ENCODE data around the gene SETD6. TPM values are rescaled to one million over a fixed set of nuclear protein-coding genes. Genes with fewer than 3 reads are reported as not detected.

Gene SETD6
- total RNA-seq, 1 experiment from 2014 or later = 35.2 TPM

GRCh38 chr16:58503863-58504688 is 11.2 kb upstream of the SETD6 start:
- H3K4me1 ChIP-seq (ENCODE audit: insufficient read depth, low read length, poor library complexity, severe bottlenecking) = no peaks in the 10 kb centered on the region
- ChIA-PET POLR2A (ENCODE audit: low non-redundant PET) (no interaction called here), CTCF (no interaction called here)
- no peak for DNase-seq (ENCODE audit: low spot score)
- H3K27me3 ChIP-seq (replicated peaks; ENCODE audit: insufficient read depth, low read depth, low read length, poor library complexity) = no peaks in the 10 kb centered on the region
- no peaks in the 10 kb centered on the region for H3K36me3 ChIP-seq (ENCODE audit: insufficient read depth, low read length, poor library complexity, severe bottlenecking)
- no TSS peak for BruUV-seq (replicated peaks)
- H3K9me3 ChIP-seq (ENCODE audit: low read depth, low read length, poor library complexity, severe bottlenecking) = no peaks in the 10 kb centered on the region
- H3K27ac ChIP-seq (ENCODE audit: low read depth, low read length, poor library complexity, severe bottlenecking) = no peak overlapping the region
- no peak overlapping the region for H3K4me3 ChIP-seq (ENCODE audit: low read depth, low read length, poor library complexity, severe bottlenecking)
- intact Hi-C loops (cut with micrococcal nuclease; ENCODE audit: unreplicated experiment) = no loop called here
- no peak for TF ChIP-seq EZH2 (IDR thresholded peaks at IDR 0.05; ENCODE audit: borderline replicate concordance, low read depth, low read length, poor library complexity, severe bottlenecking)
- no peak for TF ChIP-seq CTCF (conservative IDR thresholded peaks at IDR 0.05; ENCODE audit: low read depth, low read length)

- intact Hi-C loops (cut with micrococcal nuclease; ENCODE audit: unreplicated experiment) = no loop called here
- Histone ChIP-seq H3K4me3 (ENCODE audit: low read depth, low read length, poor library complexity, severe bottlenecking) (no peak overlapping the region), H3K4me1 (ENCODE audit: insufficient read depth, low read length, poor library complexity, severe bottlenecking) (no peaks in the 10 kb centered on the region), H3K27ac (ENCODE audit: low read depth, low read length, poor library complexity, severe bottlenecking) (no peak overlapping the region), H3K27me3 (replicated peaks; ENCODE audit: insufficient read depth, low read depth, low read length, poor library complexity) (no peaks in the 10 kb centered on the region), H3K36me3 (ENCODE audit: insufficient read depth, low read length, poor library complexity, severe bottlenecking) (no peaks in the 10 kb centered on the region), H3K9me3 (ENCODE audit: low read depth, low read length, poor library complexity, severe bottlenecking) (no peaks in the 10 kb centered on the region)
- CTCF ChIA-PET = interaction anchor here (0.7 kb wide), 1 partner anchor 690 kb away, joined by 3 read pairs; no protein-coding TSS in a partner anchor
- DNase-seq (ENCODE audit: low spot score) = no peak
- TF ChIP-seq CTCF (conservative IDR thresholded peaks at IDR 0.05; ENCODE audit: low read depth, low read length) = no peak
- no peak for TF ChIP-seq EZH2 (IDR thresholded peaks at IDR 0.05; ENCODE audit: borderline replicate concordance, low read depth, low read length, poor library complexity, severe bottlenecking)
- POLR2A ChIA-PET (ENCODE audit: low non-redundant PET) = no interaction called here
- no TSS peak for BruUV-seq (replicated peaks)
Measured at GRCh38 chr16:58506241-58507194, 8.8 kb upstream of the SETD6 start.

GRCh38 chr16:58507195-58507962 is 7.9 kb upstream of the SETD6 start:
- H3K27me3 ChIP-seq (replicated peaks; ENCODE audit: insufficient read depth, low read depth, low read length, poor library complexity) = no peaks in the 10 kb centered on the region
- no TSS peak for BruUV-seq (replicated peaks)
- H3K9me3 ChIP-seq (ENCODE audit: low read depth, low read length, poor library complexity, severe bottlenecking) = no peaks in the 10 kb centered on the region
- H3K4me1 ChIP-seq (ENCODE audit: insufficient read depth, low read length, poor library complexity, severe bottlenecking) = no peaks in the 10 kb centered on the region
- H3K27ac ChIP-seq (ENCODE audit: low read depth, low read length, poor library complexity, severe bottlenecking) = no peak overlapping the region
- DNase-seq (ENCODE audit: low spot score) = no peak
- POLR2A ChIA-PET (ENCODE audit: low non-redundant PET) = no interaction called here
- H3K4me3 ChIP-seq (ENCODE audit: low read depth, low read length, poor library complexity, severe bottlenecking) = no peak overlapping the region
- no peak for TF ChIP-seq EZH2 (IDR thresholded peaks at IDR 0.05; ENCODE audit: borderline replicate concordance, low read depth, low read length, poor library complexity, severe bottlenecking)
- TF ChIP-seq CTCF (conservative IDR thresholded peaks at IDR 0.05; ENCODE audit: low read depth, low read length) = no peak
- intact Hi-C loops (cut with micrococcal nuclease; ENCODE audit: unreplicated experiment) = no loop called here
- CTCF ChIA-PET = no interaction called here
- H3K36me3 ChIP-seq (ENCODE audit: insufficient read depth, low read length, poor library complexity, severe bottlenecking) = no peaks in the 10 kb centered on the region
